Gastrocnemius medialis (tissue), 4 donors: Measurements from ENCODE around the gene CENPP.

Source experiments
- POLR2A ChIP-seq, 2 donors: fragments of 450-650 bp; IDR thresholded peaks; one replicate each; pipeline ENCODE4 v1.6.1; 2017; ENCODE audit warnings: antibody characterized with exemption in 2 of 2, mild to moderate bottlenecking in 2 of 2, moderate library complexity in 2 of 2
- TF ChIP-seq, protein P1 (sequence below), 5 experiments: fragments of 450-650 bp in 3 of 5; fragments of 200-600 bp in 2 of 5; sonication (generic) in 2 of 5; IDR thresholded peaks in 4 of 5; conservative IDR thresholded peaks in 1 of 5; 1 replicate in 4 of 5; 2 replicates in 1 of 5; pipeline ENCODE4 v1.5.1; 2016 to 2019; ENCODE audit warnings: antibody characterized with exemption in 5 of 5, mild to moderate bottlenecking in 3 of 5, moderate library complexity in 3 of 5

DNA sequence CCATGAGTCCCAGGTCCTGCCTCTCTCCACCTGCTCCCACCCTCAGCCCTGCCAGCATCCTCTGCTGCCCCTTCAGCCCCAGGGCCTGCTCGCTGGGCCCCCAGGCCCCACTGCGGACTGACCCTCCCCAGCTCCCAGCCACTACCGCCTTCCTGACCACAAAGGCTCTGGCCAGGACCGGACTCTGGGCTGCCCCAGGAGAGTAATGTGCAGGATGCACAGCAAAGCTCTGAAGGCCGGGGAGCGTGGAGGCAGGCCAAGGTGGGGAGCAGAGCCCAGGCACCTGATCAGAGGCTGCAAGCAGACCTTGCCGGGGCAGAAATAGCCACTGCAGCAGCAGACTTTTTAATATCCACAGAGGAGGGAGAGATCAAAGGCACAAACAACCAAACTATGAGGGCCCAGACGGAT, 316.3 kb downstream of the CENPP start:
- TF ChIP-seq, protein P1, sequence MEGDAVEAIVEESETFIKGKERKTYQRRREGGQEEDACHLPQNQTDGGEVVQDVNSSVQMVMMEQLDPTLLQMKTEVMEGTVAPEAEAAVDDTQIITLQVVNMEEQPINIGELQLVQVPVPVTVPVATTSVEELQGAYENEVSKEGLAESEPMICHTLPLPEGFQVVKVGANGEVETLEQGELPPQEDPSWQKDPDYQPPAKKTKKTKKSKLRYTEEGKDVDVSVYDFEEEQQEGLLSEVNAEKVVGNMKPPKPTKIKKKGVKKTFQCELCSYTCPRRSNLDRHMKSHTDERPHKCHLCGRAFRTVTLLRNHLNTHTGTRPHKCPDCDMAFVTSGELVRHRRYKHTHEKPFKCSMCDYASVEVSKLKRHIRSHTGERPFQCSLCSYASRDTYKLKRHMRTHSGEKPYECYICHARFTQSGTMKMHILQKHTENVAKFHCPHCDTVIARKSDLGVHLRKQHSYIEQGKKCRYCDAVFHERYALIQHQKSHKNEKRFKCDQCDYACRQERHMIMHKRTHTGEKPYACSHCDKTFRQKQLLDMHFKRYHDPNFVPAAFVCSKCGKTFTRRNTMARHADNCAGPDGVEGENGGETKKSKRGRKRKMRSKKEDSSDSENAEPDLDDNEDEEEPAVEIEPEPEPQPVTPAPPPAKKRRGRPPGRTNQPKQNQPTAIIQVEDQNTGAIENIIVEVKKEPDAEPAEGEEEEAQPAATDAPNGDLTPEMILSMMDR (IDR thresholded peaks at IDR 0.05 in 4 of 5, conservative IDR thresholded peaks at IDR 0.05 in 1 of 5) = no peak
- no peak for TF ChIP-seq POLR2A (IDR thresholded peaks at IDR 0.05)
